ENCODE measurements around the gene RER1.

DNA sequence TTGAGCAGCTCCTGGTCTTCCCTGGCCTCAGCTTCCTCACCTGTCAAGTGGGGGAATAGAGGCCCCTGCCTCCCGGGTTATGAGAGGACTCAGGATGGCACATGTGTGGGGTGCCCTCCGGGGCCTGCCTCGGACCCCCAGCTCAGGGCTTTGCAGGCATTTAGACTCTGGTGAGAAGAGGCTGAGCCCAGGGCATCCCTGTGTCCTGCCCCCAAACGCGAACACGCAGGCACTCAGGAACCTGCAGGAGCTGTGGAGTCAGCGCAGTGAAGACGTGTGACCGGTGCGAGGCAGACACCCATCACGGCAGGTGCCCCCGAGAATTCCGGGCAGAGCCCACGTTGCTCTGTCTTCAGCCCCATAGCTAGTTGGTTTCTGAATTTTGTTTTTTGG lies 26.2 kb downstream of the RER1 start:
- TF ChIP-seq, protein P1, sequence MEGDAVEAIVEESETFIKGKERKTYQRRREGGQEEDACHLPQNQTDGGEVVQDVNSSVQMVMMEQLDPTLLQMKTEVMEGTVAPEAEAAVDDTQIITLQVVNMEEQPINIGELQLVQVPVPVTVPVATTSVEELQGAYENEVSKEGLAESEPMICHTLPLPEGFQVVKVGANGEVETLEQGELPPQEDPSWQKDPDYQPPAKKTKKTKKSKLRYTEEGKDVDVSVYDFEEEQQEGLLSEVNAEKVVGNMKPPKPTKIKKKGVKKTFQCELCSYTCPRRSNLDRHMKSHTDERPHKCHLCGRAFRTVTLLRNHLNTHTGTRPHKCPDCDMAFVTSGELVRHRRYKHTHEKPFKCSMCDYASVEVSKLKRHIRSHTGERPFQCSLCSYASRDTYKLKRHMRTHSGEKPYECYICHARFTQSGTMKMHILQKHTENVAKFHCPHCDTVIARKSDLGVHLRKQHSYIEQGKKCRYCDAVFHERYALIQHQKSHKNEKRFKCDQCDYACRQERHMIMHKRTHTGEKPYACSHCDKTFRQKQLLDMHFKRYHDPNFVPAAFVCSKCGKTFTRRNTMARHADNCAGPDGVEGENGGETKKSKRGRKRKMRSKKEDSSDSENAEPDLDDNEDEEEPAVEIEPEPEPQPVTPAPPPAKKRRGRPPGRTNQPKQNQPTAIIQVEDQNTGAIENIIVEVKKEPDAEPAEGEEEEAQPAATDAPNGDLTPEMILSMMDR (IDR thresholded peaks at IDR 0.05 in 8 of 11, conservative IDR thresholded peaks at IDR 0.05 in 3 of 11) = no peak
- no peak for TF ChIP-seq POLR2AphosphoS5 (IDR thresholded peaks at IDR 0.05)
- TF ChIP-seq POLR2A (IDR thresholded peaks at IDR 0.05) = no peak

Data from spleen (tissue), 7 donors.